B cell (primary cell): Measurements from ENCODE around the gene TOP3B. TPM values are rescaled to one million over a fixed set of nuclear protein-coding genes. Genes with fewer than 3 reads are reported as not detected.
A peak's percentile ranks its signal among the peaks of the same experiment; 100 is the strongest.

Experiments
- ATAC-seq: fragments of 200-7000 bp; cut with Tn5 transposase; one replicate; pipeline ENCODE4 v1.10.0; 2021; ENCODE audit warnings: low read depth, mild to moderate bottlenecking, moderate number of reproducible peaks, moderate library complexity
- CTCF ChIA-PET: fragments of 350-600 bp; sonication (Branson Sonifier 250); formaldehyde crosslinking; loops from one replicate; lab custom pipeline; 2021; ENCODE audit warnings: antibody characterized with exemption, inconsistent platforms; lab: Charles Lee
- POLR2A ChIA-PET: fragments of 350-600 bp; sonication (Branson Sonifier 250); formaldehyde crosslinking; loops from one replicate; lab custom pipeline; 2021; ENCODE audit warnings: antibody characterized with exemption; lab: Charles Lee
- DNase-seq: peaks from one replicate; pipeline ENCODE4 v3.0.0; 2013
- H2AFZ ChIP-seq: 2 replicates; pipeline ENCODE4 v1.6.1; 2012; ENCODE audit warnings: mild to moderate bottlenecking, low read depth, low read length; ENCODE audit not compliant: insufficient read depth, poor library complexity, severe bottlenecking
- H3K27ac ChIP-seq, 2 donors: 1 replicate in 1 of 2; 2 replicates in 1 of 2; pipeline ENCODE4 v1.5.1; 2012 to 2013; ENCODE audit warnings: low read length in 2 of 2, mild to moderate bottlenecking in 2 of 2, moderate library complexity in 1 of 2
- H3K27me3 ChIP-seq, 4 experiments: fragments of 200-600 bp in 1 of 4; sonication (generic) in 1 of 4; replicated peaks in 1 of 4; 1 replicate in 2 of 4; 2 replicates in 2 of 4; pipeline versions ENCODE4 v1.6.1 to v1.7.0; 2013 to 2016; ENCODE audit warnings: low read length in 3 of 4, mild to moderate bottlenecking in 2 of 4, mixed read lengths in 1 of 4, moderate library complexity in 1 of 4; ENCODE audit not compliant: insufficient read depth in 4 of 4, control insufficient read depth in 3 of 4; ENCODE audit errors: control extremely low read depth in 1 of 4
- H3K36me3 ChIP-seq, 2 experiments: replicated peaks in 1 of 2; 1 replicate in 1 of 2; 2 replicates in 1 of 2; pipeline versions ENCODE4 v1.6.1 to v1.7.1; 2013; ENCODE audit warnings: low read length in 1 of 2; ENCODE audit not compliant: insufficient read depth in 2 of 2, control insufficient read depth in 1 of 2; ENCODE audit errors: control extremely low read depth in 1 of 2, extremely low read depth in 1 of 2
- H3K4me1 ChIP-seq, 2 donors: fragments of 200-600 bp in 1 of 2; sonication (generic) in 1 of 2; 1 replicate in 1 of 2; 2 replicates in 1 of 2; pipeline versions ENCODE4 v1.5.1 to v1.6.1; 2013 to 2017; ENCODE audit warnings: low read length in 2 of 2; ENCODE audit not compliant: control insufficient read depth in 2 of 2, insufficient read depth in 2 of 2
- H3K4me2 ChIP-seq: replicated peaks from 2 replicates; pipeline ENCODE3; 2012; ENCODE audit warnings: mild to moderate bottlenecking, low read depth, low read length; ENCODE audit not compliant: poor library complexity, severe bottlenecking
- H3K4me3 ChIP-seq, 5 experiments: fragments of 200-600 bp in 1 of 5; sonication (generic) in 1 of 5; 1 replicate in 3 of 5; 2 replicates in 2 of 5; pipeline versions ENCODE4 v1.5.1 to v1.7.0; 2011 to 2016; ENCODE audit warnings: low read length in 4 of 5, mild to moderate bottlenecking in 4 of 5, low read depth in 2 of 5, control low read depth in 1 of 5, moderate library complexity in 1 of 5; ENCODE audit not compliant: insufficient read depth in 1 of 5; ENCODE audit errors: control extremely low read depth in 1 of 5, extremely low read depth in 1 of 5
- H3K79me2 ChIP-seq: fragments of 200-600 bp; sonication (generic); one replicate; pipeline ENCODE4 v1.6.0; 2016; ENCODE audit warnings: low read length; ENCODE audit not compliant: control insufficient read depth, insufficient read depth
- H3K9ac ChIP-seq: fragments of 200-600 bp; sonication (generic); 2 replicates; pipeline ENCODE4 v1.6.1; 2017; ENCODE audit warnings: mild to moderate bottlenecking, low read length, moderate library complexity
- H3K9me3 ChIP-seq, 3 donors: one replicate each; pipeline versions ENCODE4 v1.6.1 to v1.7.1; 2013; ENCODE audit warnings: low read length in 2 of 3; ENCODE audit not compliant: control insufficient read depth in 2 of 3, insufficient read depth in 1 of 3; ENCODE audit errors: control extremely low read depth in 1 of 3
- H4K20me1 ChIP-seq: 2 replicates; pipeline ENCODE4 v1.6.0; 2012; ENCODE audit warnings: mild to moderate bottlenecking, low read length; ENCODE audit not compliant: insufficient read depth, control insufficient read depth, poor library complexity, severe bottlenecking
- H3K27ac Mint-ChIP-seq: one replicate; pipeline ENCODE4 v1.8.0; 2021; ENCODE audit warnings: mixed read lengths
- H3K27me3 Mint-ChIP-seq: one replicate; pipeline ENCODE4 v1.8.0; 2021; ENCODE audit warnings: mixed read lengths
- H3K4me1 Mint-ChIP-seq: one replicate; pipeline ENCODE4 v1.8.0; 2021; ENCODE audit warnings: mixed read lengths
- H3K4me3 Mint-ChIP-seq: one replicate; pipeline ENCODE4 v1.8.0; 2021; ENCODE audit warnings: mixed read lengths
- H3K9me3 Mint-ChIP-seq: one replicate; pipeline ENCODE4 v1.8.0; 2022; ENCODE audit warnings: mixed read lengths; ENCODE audit not compliant: insufficient read depth
- EZH2 ChIP-seq: IDR thresholded peaks from 2 replicates; pipeline ENCODE4 v1.6.1; 2012; ENCODE audit warnings: borderline replicate concordance, low read depth, mild to moderate bottlenecking, moderate library complexity, low read length; ENCODE audit not compliant: insufficient read depth, poor library complexity, severe bottlenecking
- WGBS: methylation state at CpG from one replicate; pipeline ENCODE4 v1.1.5; 2013; ENCODE audit warnings: missing lambda C conversion rate; ENCODE audit not compliant: insufficient coverage; 5-methylcytosine and 5-hydroxymethylcytosine counted together
- intact Hi-C: fragments of 100-400 bp; cut with micrococcal nuclease; formaldehyde crosslinking; loops from one replicate; pipeline ENCODE4 v1.10.0; 2022
- polyA plus RNA-seq: library from polyadenylated mRNA; depleted of rRNA; stranded (reverse); fragments of >200 nt; gene quantifications from 2 replicates; pipeline ENCODE4 v1.2.3, GENCODE V29; 2012
- total RNA-seq, 2 donors: library from RNA; stranded (reverse); fragments of 120-200 nt in 1 of 2; gene quantifications; 1 replicate in 1 of 2; 2 replicates in 1 of 2; pipeline versions ENCODE4 v1.2.3 to v1.2.4, GENCODE V29; 2013 to 2022
- TF ChIP-seq, protein P1 (sequence below): fragments of 200-600 bp; IDR thresholded peaks from one replicate; pipeline ENCODE4 v1.8.0; 2022; ENCODE audit warnings: antibody characterized with exemption, mild to moderate bottlenecking

The TOP3B gene
- total and polyA plus RNA-seq, 2 donors (not counting 1 experiment from before 2014, with no cell fraction given), result 77.1 to 105 TPM

DNA sequence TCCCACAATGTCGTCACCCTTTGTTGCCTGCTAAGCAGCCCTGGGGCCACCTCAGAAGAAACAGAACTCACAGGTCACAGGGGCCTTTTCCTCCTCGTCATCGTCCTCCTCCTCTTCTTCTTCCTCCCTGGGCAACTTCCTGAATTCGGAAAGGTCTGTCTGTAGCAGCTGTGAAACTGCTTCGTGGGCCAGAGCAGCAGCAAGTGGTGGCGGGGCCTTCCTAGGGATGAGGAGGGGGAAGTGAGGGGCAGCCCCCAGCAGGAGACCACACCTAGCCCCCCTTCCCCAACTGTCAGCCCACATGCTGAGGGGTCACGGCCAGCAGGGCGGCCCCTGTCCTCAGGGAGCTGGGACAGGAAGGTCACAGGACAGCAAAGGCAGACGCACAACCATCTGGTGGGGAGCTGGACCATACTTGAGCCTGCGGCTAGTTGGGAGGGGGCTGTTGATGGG, 43.1 kb downstream of the TOP3B start:
- H3K27me3 ChIP-seq, result no peaks in the 10 kb centered on the region
- no peaks in the 10 kb centered on the region for H3K9me3 ChIP-seq
- H3K9ac ChIP-seq, result no peak overlapping the region
- 33% methylated on average over 6 of the region's 10 CpGs for WGBS
- POLR2A ChIA-PET, result interaction anchor here (0.6 to 2.1 kb wide), 2 partner anchors 14 to 1056 kb away, joined by 4 to 12 read pairs; partner anchors contain the start of gene PPM1F
- CTCF ChIA-PET, result interaction anchor here (1.1 to 7.0 kb wide), 6 partner anchors 12 to 228 kb away, joined by 3 to 116 read pairs (median 16); partner anchors contain the start of gene PPM1F
- DNase-seq (peak; percentile 46), ATAC-seq (no peak)
- peak overlapping the region; percentile 47 for H2AFZ ChIP-seq
- H3K9me3 Mint-ChIP-seq, result no peaks in the 10 kb centered on the region
- peaks cover 0 to 4% of the 10 kb centered on the region in 2 experiments for H3K36me3 ChIP-seq
- H3K4me1 Mint-ChIP-seq, result peaks cover 50% of the 10 kb centered on the region
- peak overlapping the region; percentile 72 for H3K4me3 Mint-ChIP-seq
- H3K4me2 ChIP-seq, result peak overlapping the region; percentile 91
- peaks cover 45 to 55% of the 10 kb centered on the region in 2 donors for H3K4me1 ChIP-seq
- no peaks in the 10 kb centered on the region for H3K79me2 ChIP-seq
- peak overlapping the region; percentile 85 for H3K27ac Mint-ChIP-seq
- peak overlapping the region; percentile 39 to 56 for H3K27ac ChIP-seq
- H4K20me1 ChIP-seq, result no peaks in the 10 kb centered on the region
- H3K4me3 ChIP-seq, result no peak overlapping the region
- no peak for TF ChIP-seq EZH2
- TF ChIP-seq, protein P1, sequence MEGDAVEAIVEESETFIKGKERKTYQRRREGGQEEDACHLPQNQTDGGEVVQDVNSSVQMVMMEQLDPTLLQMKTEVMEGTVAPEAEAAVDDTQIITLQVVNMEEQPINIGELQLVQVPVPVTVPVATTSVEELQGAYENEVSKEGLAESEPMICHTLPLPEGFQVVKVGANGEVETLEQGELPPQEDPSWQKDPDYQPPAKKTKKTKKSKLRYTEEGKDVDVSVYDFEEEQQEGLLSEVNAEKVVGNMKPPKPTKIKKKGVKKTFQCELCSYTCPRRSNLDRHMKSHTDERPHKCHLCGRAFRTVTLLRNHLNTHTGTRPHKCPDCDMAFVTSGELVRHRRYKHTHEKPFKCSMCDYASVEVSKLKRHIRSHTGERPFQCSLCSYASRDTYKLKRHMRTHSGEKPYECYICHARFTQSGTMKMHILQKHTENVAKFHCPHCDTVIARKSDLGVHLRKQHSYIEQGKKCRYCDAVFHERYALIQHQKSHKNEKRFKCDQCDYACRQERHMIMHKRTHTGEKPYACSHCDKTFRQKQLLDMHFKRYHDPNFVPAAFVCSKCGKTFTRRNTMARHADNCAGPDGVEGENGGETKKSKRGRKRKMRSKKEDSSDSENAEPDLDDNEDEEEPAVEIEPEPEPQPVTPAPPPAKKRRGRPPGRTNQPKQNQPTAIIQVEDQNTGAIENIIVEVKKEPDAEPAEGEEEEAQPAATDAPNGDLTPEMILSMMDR, result no peak
- no peaks in the 10 kb centered on the region for H3K27me3 Mint-ChIP-seq
- intact Hi-C loops, result loop anchor here (2.0 to 5.0 kb wide), 2 partner anchors 13 to 272 kb away; partner anchors contain the start of genes PPIL2 and PPM1F

DNA sequence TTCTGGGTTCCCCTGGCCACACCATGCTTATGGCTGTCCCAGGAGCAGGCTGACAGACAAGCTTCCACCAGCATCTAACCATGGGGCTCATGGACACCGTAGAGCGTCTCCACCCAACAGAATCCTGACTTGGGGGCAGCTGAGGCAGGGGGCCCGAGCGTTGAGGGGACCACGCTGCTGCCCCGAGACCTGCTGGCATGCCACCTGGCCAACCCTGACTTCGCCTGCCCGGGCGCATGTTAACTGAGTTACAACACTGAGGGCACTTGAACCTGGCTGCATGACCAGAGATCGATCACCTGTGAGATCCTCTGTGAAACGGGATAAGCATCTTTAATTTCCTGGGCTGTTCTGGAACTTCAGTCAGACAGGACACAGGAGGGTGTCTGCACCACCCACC, 43.7 kb downstream of the TOP3B start:
- H3K4me1 ChIP-seq, result peaks cover 45 to 55% of the 10 kb centered on the region in 2 donors
- H3K4me3 Mint-ChIP-seq, result peak overlapping the region; percentile 91
- H3K9me3 ChIP-seq, result no peaks in the 10 kb centered on the region
- 87% methylated on average over 11 of the region's 11 CpGs for WGBS
- ATAC-seq (no peak), DNase-seq (peak; percentile 26)
- peak overlapping the region; percentile 86 for H2AFZ ChIP-seq
- H3K27me3 Mint-ChIP-seq, result no peaks in the 10 kb centered on the region
- H3K4me1 Mint-ChIP-seq, result peaks cover 50% of the 10 kb centered on the region
- no peak for TF ChIP-seq EZH2
- TF ChIP-seq, protein P1, result no peak
- intact Hi-C loops, result loop anchor here (1.0 to 5.0 kb wide), 5 partner anchors 14 to 272 kb away; partner anchors contain the start of genes PPIL2, PPM1F and YPEL1
- H3K27ac ChIP-seq, result peak overlapping the region; percentile 39 to 56
- peaks cover under 1% of the 10 kb centered on the region for H3K79me2 ChIP-seq
- H3K27me3 ChIP-seq, result no peaks in the 10 kb centered on the region
- peak overlapping the region in 1 of 5 experiments; percentile 44 for H3K4me3 ChIP-seq
- H4K20me1 ChIP-seq, result peaks cover 3% of the 10 kb centered on the region
- ChIA-PET CTCF (interaction anchor here (1.0 to 7.0 kb wide), 16 partner anchors 12 to 273 kb away, joined by 3 to 116 read pairs (median 6); partner anchors contain the start of genes MAPK1, PPIL2 and PPM1F), POLR2A (interaction anchor here (0.7 to 2.1 kb wide), 2 partner anchors 14 to 218 kb away, joined by 4 to 12 read pairs; partner anchors contain the start of gene PPM1F)
- peak overlapping the region; percentile 91 for H3K4me2 ChIP-seq
- peaks cover 0 to 3% of the 10 kb centered on the region in 2 experiments for H3K36me3 ChIP-seq
- H3K9me3 Mint-ChIP-seq, result no peaks in the 10 kb centered on the region
- no peak overlapping the region for H3K9ac ChIP-seq
- H3K27ac Mint-ChIP-seq, result peak overlapping the region; percentile 85
